Body of pancreas (tissue), 4 donors: ENCODE results near the gene GSG1L.

Source experiments
- POLR2A ChIP-seq, 3 donors: fragments of 450-650 bp; IDR thresholded peaks; one replicate each; pipeline ENCODE4 v1.6.1; 2016; ENCODE audit warnings: antibody characterized with exemption in 3 of 3, mild to moderate bottlenecking in 2 of 3
- TF ChIP-seq, protein P1 (sequence below), 7 experiments: fragments of 450-650 bp in 4 of 7; fragments of 200-600 bp in 3 of 7; sonication (generic) in 3 of 7; IDR thresholded peaks; one replicate each; pipeline ENCODE4 v1.5.1; 2016 to 2019; ENCODE audit warnings: antibody characterized with exemption in 7 of 7

DNA sequence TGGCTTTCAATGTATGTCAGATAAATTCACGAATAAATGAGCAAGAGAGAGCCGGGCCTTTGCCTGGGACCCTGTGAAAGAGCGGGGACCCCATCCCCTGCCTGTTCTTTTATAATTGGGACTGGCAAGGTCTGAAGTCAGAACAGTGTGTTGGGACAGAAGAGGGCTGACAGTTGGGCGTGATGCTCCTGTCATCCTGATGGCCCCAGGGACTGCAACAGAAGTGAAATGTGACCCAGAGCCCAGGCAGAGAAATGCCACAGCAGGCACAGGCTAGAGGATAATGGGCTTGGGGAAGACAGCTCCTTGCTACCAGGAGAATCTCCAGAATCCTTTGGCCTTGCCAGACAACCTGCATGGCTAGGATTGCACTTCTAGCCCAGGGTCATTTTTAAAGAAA lies 37.9 kb downstream of the GSG1L start:
- TF ChIP-seq POLR2A (IDR thresholded peaks at IDR 0.05), result no peak
- TF ChIP-seq, protein P1, sequence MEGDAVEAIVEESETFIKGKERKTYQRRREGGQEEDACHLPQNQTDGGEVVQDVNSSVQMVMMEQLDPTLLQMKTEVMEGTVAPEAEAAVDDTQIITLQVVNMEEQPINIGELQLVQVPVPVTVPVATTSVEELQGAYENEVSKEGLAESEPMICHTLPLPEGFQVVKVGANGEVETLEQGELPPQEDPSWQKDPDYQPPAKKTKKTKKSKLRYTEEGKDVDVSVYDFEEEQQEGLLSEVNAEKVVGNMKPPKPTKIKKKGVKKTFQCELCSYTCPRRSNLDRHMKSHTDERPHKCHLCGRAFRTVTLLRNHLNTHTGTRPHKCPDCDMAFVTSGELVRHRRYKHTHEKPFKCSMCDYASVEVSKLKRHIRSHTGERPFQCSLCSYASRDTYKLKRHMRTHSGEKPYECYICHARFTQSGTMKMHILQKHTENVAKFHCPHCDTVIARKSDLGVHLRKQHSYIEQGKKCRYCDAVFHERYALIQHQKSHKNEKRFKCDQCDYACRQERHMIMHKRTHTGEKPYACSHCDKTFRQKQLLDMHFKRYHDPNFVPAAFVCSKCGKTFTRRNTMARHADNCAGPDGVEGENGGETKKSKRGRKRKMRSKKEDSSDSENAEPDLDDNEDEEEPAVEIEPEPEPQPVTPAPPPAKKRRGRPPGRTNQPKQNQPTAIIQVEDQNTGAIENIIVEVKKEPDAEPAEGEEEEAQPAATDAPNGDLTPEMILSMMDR (IDR thresholded peaks at IDR 0.05), result no peak
